ENCODE measurements around the gene SNF8.

DNA sequence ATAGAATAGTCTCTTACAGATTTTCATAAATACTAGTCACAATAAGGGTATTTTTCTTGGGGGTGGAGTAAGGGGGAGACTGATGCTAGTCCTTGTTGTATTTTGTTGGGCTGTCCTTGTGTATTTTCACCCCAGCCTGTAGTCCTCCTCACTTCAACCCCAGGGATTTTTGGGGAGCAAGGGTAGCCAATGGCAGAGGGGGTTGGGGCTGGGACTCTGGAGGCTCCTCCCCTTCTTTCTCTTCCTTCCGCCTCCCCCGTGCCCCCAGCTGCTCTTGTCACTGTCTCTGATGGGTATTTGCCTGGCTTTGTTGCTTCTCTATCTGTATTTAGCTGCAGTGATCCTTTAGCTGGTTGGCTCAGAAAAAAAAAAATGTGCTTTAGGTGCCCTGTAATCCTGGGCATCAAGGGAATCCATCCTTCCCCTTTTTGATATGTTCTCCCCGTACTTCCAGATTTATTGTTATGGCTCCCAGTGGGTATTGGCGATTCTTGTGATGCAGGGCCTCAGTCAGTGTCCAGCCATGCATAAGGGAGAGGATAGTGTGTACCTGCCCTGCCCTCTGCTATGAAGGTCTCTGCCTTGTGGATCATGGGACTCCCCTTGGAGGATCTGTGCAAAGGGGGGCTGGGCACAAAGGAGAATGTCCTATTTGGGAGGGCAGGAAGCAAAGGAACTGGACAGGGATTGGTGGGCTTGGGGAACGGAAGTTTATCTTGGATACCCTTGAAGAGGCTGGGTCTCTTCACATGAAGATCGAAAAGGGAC lies 16.5 kb downstream of the SNF8 start:
- TF ChIP-seq CTCF (IDR thresholded peaks at IDR 0.05): no peak
- no peak for TF ChIP-seq POLR2A (IDR thresholded peaks at IDR 0.05)

Measured in heart left ventricle (tissue), 13 donors.